ENCODE data around the gene PUS3.

DNA sequence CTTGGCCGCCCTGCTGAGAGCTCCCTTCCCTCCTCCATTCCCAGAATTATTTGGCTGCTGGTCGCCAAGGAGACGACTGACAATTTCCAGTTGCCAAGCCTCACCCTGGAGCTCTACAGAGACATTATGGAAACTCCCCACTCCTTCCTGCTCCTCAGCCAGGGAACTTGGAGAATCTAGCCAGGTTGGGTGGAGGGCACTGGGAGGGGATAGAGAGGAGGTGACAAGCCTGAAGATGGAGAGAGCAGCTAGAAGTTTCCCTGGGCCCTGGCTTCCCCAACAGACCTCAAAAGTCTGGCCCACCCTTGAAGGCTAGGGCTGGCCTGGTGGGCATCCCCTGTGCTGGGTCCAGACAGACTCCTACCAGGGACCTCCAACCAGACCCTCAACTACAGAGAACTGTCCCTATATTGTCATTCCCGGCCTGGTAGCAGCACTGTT is 36.1 kb upstream of the PUS3 start:
- TF ChIP-seq, protein P1, sequence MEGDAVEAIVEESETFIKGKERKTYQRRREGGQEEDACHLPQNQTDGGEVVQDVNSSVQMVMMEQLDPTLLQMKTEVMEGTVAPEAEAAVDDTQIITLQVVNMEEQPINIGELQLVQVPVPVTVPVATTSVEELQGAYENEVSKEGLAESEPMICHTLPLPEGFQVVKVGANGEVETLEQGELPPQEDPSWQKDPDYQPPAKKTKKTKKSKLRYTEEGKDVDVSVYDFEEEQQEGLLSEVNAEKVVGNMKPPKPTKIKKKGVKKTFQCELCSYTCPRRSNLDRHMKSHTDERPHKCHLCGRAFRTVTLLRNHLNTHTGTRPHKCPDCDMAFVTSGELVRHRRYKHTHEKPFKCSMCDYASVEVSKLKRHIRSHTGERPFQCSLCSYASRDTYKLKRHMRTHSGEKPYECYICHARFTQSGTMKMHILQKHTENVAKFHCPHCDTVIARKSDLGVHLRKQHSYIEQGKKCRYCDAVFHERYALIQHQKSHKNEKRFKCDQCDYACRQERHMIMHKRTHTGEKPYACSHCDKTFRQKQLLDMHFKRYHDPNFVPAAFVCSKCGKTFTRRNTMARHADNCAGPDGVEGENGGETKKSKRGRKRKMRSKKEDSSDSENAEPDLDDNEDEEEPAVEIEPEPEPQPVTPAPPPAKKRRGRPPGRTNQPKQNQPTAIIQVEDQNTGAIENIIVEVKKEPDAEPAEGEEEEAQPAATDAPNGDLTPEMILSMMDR (conservative IDR thresholded peaks at IDR 0.05; ENCODE audit: low read length), result no peak
- no peak for TF ChIP-seq EZH2phosphoT487 (IDR thresholded peaks at IDR 0.05; ENCODE audit: borderline replicate concordance, low read depth, low read length)

All from OCI-LY7 (cell line).